Spleen (tissue), 7 donors: ENCODE measurements around the gene DSCAML1.

Experiments used
- POLR2A ChIP-seq, 3 donors: fragments of 450-650 bp; IDR thresholded peaks; one replicate each; pipeline ENCODE4 v1.5.1; 2017; ENCODE audit warnings: antibody characterized with exemption in 3 of 3, mild to moderate bottlenecking in 1 of 3
- TF ChIP-seq, protein P1 (sequence below), 11 experiments: fragments of 200-600 bp in 7 of 11; fragments of 450-650 bp in 4 of 11; sonication (generic) in 4 of 11; IDR thresholded peaks in 8 of 11; conservative IDR thresholded peaks in 3 of 11; 1 replicate in 7 of 11; 2 replicates in 4 of 11; pipeline versions ENCODE4 v1.4.0 to v1.8.0; 2016 to 2021; ENCODE audit warnings: antibody characterized with exemption in 11 of 11, inconsistent platforms in 4 of 11, mild to moderate bottlenecking in 1 of 11
- donor health status: DM: no; HTN: no; CAD: no; lungs with moderate emphysema.
- donor health status: DM: no; HTN: no; CAD: no.
- donor health status: DM: no; HTN: no; CAD: no.

DNA sequence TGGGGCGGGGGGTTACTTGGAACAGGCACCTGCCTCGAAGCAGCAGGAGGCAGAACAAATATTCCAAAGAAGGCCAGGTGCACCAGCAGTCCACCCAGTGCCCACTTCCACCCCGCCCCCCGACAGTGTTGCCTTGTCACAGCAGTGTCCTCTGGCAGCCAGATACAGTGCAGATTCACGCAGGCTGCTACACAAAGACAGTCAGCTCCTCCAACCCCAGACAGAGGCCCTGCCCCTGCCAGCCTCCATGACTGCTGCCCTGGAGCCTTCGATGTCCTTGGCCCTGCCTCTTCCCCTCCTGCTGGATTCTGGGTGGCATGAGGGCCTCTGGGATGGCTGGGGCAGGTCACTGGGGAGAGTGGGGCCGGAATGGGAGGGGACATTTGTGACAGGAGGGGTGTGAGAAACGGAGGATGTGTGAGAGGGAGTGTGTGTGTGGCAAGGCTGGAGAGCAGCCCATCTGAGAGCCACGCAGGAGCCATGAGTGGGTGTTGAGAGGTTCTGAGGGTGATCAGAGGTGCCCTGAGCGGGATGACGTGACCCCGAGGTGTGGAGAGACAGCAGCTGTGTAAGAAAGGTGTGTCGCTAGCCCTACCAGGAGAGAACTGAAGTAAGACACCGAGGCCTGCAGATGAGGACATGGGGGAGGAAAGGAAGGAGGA is 295.6 kb downstream of the DSCAML1 start:
- TF ChIP-seq, protein P1, sequence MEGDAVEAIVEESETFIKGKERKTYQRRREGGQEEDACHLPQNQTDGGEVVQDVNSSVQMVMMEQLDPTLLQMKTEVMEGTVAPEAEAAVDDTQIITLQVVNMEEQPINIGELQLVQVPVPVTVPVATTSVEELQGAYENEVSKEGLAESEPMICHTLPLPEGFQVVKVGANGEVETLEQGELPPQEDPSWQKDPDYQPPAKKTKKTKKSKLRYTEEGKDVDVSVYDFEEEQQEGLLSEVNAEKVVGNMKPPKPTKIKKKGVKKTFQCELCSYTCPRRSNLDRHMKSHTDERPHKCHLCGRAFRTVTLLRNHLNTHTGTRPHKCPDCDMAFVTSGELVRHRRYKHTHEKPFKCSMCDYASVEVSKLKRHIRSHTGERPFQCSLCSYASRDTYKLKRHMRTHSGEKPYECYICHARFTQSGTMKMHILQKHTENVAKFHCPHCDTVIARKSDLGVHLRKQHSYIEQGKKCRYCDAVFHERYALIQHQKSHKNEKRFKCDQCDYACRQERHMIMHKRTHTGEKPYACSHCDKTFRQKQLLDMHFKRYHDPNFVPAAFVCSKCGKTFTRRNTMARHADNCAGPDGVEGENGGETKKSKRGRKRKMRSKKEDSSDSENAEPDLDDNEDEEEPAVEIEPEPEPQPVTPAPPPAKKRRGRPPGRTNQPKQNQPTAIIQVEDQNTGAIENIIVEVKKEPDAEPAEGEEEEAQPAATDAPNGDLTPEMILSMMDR (IDR thresholded peaks at IDR 0.05 in 8 of 11, conservative IDR thresholded peaks at IDR 0.05 in 3 of 11) = no peak
- no peak for TF ChIP-seq POLR2A (IDR thresholded peaks at IDR 0.05)
